NCI-H345 treated with DMSO at 0.1 percent for 48 hours (cell line): ENCODE measurements around the gene INSR.
A peak's percentile ranks its signal among the peaks of the same experiment; 100 is the strongest.
"Not testable (repeated sequence)": the region's sequence is repeated elsewhere in the genome, so short reads cannot be mapped to it uniquely, and the experiment has no call there.

Experiments used
- DNase-seq: peaks from one replicate; lab custom pipeline; 2025; ENCODE audit not compliant: unreplicated experiment; lab: John Stamatoyannopoulos, UW

INSR gene

DNA sequence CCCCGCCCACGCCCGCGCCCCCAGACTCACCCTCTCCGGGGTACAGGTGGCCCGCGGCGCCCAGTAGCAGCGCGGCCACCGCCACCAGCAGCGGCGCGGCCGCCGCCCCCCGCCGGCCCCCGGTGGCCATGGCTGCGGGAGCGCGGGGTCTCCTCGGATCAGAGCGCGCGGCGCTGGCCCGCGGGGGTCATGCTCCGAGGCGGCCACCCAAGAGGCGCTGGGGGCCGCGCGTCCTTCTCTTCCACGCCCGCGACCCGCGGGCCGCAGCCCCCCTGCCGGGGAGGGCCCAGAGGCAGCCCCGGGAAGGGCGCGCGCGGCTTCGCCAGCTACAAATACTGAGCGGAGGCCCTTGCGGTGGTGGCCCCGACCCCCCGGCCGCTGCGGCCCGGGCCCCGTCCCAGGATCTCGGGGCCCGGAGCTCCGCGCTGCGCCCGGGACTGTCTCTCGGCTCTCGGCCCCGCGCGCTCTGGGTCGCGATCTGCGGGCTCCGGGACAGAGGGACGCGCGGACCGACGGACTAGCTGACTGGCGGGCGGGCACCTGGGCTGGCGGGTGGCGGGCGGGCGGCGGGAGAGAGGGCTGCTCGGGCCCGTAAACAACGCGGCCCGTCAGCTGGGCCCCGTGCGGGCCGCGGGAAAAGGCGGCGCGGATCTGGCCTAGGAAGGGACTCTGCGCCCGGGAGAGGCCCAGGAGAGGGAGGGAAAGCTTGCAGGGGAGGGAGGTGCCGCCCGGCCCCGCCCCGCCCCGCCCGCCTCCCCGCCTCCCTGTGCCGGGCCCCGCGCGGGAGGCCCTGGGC lies at the start of gene INSR:
INSR (minus strand) TSS at position 653 of the 796 bp plus-strand sequence; CDS start at position 130, 523 bp downstream.
- DNase-seq, result peak; percentile 48

DNA sequence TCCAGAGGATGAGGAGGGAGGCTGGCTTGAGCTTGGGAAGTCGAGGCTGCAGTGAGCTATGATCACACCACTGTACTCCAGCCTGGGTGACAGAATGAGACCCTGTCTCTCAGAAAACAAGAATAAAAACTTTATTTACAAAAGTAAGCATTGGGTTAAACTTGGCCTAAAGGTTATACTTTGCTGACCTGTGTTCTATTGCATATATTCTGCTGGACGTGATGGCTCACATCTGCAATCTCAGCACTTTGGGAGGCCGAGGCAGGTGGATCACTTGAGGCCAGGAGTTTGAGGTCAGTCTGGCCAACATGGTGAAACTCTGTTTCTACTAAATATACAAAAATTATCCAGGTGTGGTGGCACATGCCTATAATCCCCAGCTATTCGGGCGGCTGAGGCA lies 47.9 kb upstream of the INSR start:
- DNase-seq, result no peak

DNA sequence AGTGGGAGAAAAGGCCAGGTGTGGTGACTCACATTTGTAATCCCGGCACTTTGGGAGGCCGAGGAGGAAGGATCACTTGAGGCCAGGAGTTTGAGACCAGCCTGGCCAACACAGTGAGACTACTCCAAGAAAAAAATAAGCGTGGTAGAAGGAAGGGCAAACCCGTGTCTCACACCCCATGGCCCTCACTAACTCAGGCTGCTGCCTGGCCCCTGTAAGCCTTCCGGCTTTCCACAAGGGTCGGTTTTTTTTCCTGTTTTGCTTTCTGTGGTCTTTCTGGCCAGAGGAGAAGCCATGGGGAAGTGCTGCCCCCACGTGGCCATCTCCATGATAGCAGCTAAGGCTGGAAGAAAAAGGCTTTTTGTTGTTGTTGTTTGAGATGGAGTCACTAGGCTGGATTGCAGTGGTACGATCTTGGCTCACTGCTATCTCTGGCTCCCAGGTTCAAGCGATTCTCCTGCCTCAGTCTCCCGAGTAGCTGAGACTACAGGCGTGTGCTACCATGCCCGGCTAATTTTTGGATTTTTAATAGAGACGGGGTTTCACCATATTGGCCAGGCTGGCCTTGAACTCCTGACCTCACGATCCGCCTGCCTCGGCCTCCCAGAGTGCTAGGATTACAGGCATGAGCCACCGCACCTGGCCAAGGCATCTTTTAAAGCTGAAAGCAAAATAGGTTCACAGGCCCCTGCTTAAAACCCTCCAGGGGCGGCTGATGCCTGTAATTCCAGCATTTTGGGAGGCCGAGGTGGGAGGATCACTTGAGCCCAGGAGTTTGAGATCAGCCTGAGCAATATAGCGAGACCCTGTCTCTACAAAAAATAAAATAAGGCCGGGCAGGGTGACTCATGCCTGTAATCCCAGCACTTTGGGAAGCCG lies 47.0 kb upstream of the INSR start:
- peak; percentile 55 for DNase-seq

DNA sequence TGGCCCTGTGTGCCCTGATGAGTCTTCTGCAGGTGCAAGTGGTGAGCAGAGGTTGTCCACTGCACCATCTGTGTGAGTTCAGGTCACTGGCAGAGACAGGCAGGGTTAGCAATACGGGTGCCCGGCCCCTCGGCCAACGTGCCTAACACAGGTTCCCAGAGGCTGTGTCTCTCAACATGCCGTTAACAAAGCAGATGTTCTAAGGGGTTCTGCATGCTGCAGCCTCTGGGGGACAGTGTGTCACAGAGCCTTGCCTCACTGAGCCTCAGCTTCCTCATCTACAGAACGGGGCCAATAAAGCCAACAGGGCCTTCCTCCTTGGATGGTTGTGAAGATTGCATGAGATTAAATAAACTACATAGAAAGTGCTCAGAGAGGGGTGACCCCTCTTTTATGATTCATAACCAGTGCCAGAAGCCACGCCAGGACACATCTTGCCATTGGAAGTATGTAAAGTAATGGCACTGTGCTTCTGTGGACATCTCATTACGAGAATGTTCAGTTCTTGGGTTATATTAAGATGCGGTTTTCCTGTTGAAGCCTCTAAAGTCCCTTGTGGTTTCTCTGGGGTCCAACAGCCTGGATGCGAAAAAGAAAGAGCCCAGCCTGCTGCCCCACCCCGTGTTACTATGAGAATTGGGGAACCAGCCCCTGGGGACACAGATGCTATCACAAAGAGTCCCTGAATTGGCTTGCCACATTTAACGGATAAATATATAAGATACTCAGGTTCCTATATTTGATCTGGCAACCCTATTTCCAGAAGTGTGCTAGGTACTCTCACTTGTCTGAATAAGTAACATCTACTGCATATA lies 43.4 kb upstream of the INSR start:
- no peak for DNase-seq

DNA sequence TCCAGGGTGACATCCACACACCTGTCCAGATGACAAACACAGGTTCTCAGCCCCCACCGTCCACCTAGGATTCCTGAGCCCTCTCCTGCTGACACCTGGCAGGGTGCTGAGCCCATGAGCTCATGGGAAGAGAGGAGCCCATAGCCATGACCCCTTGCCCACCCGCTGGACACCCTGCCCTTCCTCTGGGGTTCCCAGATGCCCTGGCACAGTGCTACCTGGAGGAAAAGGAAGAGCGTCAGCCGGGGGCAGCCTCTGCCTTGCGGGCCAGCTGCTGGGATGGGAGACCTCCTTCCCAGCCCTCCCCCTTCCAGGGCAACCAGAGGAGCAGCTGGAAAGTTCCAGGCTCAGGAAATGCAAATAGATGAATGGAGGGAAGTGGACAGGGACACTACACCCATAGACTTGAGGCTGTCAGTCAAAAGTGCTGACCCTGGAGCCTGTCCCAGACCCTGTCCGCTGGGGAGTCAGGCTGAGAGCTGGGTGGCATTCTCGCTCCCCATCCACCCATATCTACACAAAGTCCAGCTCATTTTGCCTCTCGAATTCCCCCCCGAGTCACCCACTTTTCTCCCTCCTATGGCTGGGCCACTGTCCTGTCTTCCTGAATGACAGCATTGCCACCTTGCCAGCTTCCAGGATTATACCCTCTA lies 42.2 kb upstream of the INSR start:
- DNase-seq, result no peak

DNA sequence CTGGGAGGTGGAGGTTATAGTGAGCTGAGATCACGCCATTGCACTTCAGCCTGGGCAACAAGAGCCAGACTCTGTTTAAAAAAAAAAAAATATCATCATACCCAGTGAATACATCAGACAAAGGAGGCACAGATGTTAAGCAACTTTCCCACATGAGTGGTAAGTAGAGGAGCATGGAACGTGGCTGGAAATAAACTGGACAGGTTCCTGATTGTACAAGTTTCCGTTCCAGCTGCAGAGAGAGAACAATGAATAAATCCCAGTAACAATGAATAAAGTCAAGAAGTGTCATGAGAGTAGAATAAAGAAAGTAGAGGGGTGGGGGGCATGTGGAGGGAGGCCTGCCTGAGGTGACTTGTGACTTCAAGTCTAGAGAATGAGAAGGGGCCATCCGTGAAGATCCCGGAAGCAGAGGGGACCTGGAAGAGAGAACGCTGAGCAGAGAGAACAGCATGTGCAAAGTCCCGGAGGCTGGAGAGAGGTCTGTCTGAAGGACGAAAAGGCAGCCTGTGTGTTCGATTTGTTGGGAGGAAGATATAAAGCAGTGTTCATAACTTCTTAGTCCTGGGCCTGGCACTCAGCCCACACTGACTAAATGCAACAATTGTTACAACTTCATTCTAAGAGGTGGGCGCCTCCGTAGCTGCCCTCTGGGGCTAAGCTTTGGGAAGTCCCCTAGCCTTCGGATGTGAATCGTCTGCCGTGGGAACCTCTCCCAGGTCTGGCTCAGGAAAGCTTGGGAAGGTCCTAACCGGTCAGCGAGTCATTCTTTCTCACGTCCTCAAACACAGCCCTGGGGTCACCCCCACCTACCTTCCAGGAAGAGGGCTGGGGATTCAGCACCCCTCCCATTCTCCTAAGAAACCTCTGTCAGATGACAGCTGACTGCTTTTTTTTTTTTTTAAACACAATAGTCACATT lies 39.2 kb upstream of the INSR start:
- DNase-seq, result no peak

DNA sequence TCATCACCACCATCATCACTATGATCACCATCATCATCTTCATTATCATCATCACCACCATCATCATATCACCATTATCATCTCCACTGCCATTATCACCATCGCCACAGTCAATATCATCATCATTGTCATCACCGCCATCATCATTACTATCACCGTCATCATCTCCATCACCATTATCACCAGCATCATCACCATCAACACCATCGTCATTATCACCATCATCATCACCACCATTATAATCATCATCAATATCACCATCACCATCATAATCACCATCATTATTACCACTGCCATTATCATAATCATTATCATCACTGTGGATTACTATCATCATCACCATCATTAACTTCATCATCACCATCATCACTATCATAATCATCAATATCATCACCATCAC lies 37.2 kb upstream of the INSR start:
- DNase-seq, result no peak

DNA sequence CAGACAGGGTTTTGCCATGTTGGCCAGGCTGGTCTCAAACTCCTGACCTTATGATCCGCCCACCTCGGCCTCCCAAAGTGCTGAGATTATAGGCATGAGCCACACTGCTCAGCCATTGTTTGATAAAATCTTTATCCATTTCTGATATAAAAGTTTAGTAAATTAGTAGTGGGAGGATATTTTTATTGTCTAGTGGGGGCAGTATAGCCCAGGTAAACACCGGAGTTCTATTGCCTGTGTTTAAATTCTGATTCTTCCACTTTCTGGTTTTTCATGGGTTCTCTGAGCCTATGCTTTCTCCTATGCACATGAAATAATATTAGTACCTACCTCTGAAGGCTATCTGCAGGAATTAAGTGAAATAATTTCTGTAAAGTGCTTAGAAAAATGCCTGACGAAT lies 34.4 kb upstream of the INSR start:
- no peak for DNase-seq

DNA sequence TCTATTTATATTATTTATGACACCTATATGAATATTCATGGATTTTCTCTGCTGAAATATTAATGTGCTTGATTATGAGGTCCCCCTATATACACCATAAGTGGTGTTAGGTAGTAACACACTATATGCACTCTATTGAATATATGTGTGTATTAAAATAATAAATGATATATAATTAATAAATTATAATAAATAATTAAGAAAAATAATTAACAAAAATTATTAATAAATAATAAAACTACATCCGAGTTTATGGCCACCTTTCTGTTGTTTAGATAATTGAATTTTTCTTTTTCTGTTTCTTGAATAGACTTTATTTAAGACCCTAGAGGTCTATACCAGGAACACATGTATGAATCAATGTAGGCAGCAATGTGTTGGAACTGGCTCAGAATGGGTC lies 33.6 kb upstream of the INSR start:
- DNase-seq, result no peak

DNA sequence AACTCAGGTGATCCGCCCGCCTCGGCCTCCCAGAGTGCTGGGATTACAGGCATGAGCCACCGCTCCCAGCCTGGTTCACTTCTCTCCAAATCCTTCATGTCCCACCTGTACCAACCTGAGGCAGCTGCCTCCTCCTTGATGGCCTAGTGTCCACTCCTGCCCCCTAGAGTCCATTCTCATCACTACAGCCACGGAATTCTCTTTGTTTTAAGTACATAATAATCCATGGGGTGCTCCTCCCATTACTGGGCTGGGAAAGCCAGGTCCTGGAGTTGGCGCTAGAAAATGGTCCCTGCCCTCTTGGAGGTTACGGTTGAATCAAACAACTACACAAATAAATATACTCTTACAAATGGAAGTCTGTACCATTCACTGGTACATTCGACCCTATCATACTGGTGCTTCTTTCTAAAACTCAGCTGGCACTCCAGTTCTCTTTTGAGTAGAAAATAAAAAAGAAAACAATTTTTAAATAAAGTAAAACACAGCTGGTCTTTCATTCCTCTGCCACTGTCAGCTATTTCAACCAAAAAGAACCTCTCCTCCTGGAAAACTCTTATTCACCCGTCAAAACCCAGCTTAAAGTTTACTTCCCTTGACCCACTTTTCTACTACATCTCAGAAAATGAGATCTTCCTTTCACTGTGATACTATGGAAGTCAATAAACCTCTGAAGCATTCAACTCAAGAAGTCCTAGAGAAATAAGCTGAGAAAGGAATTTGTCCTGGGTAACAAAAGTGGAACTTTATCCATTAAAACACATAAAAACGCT lies 32.1 kb upstream of the INSR start:
- DNase-seq, result no peak

DNA sequence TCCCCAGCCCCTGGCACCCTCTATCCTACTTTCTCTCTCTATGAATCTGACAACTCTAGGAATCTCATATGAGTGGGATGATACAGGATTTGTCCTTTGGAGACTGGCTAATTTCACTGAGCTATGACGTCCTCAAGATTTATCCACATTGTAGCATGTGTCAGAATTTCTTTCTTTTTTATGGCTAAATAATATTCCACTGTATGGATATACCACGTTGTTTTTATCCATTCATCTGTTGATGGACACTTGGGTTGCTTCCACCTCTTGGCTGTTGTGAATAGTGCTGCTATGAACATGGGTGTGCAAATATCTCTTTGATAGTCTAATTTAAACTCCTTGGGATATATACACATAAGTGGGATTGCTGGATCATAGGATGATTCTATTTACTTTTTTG lies 24.0 kb upstream of the INSR start:
- DNase-seq, result no peak

DNA sequence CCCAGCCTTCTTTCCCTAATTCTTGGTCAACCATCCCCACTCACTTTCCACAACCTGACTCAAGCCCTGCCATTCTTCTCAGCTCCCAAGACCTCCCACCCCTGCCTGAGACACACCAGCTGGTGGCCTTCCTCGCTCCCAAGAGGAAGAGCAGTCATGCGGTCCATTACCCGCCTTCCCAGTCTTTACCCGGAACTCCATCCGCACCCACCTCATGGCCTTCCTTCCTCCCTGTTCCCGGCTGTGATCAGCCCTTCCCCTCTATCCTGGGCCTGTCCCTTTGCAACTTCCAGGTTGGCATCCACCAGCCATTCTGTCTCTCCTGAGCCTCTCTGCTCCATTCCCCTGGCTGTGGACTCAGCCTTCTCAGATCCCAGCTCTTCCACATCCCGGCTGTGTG lies 18.6 kb upstream of the INSR start:
- DNase-seq, result no peak

DNA sequence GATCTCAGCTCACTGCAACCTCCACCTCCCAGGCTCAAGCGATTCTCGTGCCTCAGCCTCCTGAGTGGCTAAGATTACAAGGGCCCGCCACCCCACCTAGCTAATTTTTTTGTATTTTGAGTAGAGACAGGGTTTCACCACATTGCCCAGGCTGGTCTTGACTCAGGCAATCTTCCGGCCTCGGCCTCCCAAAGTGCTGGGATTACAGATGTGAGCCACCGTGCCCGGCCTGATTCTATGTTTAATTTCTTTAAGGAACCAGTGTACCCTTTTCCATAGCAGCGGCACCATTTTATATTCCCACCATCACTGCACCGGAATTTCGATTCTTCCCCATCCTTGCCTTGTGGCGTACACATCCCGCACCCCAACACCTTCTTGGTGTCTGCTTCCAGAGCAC lies 17.7 kb upstream of the INSR start:
- no peak for DNase-seq

DNA sequence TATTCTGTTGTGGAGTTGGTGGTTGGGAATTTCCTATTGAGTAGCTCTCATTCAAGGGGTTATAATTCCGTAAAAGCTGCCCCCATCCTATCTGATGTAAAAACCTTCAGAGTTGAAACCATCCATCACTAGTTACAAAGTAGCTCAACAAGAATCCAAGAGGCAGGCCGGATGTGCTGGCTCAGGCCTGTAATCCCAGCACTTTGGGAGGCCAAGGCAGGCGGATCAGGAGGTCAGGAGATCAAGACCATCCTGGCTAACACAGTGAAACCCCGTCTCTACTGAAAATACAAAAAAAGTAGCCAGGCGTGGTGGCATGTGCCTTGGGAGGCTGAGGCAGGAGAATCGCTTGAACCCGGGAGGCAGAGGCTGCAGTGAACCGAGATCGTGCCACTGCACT lies 14.1 kb upstream of the INSR start:
- not testable (repeated sequence) for DNase-seq

DNA sequence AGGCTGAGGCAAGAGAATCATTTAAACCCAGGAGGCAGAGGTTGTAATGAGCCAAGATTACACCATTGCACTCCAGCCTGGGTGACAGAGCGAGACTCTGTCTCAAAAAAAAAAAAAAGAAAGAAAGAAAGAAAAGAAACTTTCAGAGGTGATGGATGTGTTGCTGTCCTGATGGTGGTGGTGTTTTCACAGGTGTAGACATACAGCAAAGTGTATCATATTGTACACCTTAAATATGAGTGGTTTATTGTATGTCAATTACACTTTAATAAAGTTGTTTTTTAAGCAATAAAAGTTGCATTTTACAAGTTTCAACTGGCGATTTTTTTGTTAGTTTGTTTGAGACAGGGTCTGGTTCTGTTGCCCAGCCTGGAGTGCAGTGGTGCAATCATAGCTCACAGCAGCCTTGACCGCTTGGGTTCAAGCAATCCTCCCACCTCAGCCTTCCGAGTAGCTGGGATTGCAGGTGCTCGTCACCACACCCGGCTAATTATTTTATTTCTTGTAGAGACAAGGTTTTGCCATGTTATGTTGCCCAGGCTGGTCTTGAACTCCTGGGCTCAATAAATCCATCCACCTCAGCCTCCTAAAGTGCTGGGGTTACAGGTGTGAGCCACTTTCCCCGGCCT lies 13.5 kb upstream of the INSR start:
- no peak for DNase-seq

DNA sequence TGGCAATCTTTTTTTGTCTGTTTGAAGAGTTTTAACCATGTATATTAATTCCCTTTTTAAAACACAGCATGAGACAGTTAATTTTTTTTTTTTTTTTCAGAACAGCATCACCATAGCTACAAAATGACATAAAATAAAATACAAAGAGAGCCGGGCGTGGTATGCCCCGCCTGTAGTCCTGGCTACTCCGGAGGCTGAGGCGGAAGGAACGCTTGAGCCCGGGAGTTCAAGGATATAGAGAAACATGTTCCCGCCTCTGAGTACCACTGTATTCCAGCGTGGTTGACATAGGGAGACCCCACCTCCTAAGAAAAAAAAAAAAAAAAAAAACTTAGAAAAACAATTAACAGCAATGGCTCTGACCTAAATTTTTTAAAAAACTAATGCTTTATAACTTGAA lies 10.0 kb upstream of the INSR start:
- no peak for DNase-seq

DNA sequence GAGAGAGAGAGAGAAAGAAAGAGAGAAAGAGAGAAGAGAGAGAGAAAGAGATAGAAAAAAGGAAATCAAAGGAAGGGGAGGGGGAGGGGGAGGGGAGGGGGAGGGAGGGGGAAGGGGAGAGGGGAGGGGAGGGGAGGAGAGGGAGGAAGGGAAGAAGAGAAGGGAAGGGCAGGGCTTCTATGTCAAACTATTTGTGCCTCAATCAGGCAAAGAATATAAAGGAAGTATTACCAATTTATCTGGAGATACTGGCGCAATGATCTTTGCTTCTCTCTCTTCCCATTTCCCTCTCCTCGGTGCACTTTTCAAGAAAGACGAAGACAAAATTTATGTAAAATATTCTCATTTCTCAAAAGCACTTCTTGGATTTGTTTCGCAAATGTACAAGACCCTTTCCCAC lies 9.3 kb upstream of the INSR start:
- no peak for DNase-seq

DNA sequence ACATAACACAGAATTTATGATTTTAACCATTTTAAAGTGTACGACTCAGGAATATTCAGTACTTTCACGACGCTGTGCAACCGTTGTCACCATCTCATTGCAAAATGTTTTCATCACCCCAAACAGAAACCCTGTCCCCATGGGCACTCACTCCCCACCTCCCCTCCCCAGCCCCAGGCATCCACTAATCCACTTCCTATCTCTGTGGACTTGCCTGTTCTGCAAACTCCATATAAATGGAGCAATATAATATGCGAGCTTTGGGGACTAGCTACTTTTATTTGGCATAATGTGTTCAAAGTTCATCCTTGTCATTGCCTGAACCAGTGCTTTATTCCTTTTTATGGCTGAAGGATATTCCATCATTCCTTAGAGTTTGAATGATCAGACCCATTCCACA lies 7.3 kb upstream of the INSR start:
- DNase-seq, result no peak

DNA sequence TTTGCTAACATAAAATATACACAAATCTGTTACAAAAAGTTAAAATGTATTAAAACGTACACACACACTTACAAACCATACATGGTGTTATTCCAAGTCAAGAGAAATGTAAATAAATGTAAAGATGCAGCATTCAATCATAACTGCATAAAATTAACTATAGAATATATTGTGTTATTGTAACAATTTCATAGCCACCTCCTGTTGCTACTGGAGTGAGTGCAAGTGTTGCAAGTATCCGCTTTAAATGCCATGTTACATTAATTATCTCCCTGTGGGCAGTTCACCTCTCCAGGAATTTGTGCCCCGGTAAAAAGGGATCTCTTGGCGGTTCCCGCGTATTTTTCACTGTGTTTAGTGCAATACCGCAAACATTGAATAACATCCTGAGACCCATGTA lies 3.5 kb upstream of the INSR start:
- DNase-seq, result no peak
